SK-N-DZ (cell line): ENCODE results near the gene LMLN.
A peak's percentile ranks its signal among the peaks of the same experiment; 100 is the strongest.
"Not testable (repeated sequence)": the region's sequence is repeated elsewhere in the genome, so short reads cannot be mapped to it uniquely, and the experiment has no call there.

Source experiments
- DNase-seq: peaks from one replicate; pipeline ENCODE4 v3.0.0-alpha.2; 2015; ENCODE audit warnings: low spot score

Gene LMLN

GRCh38 chr3:197955892-197956477 is 4.0 kb upstream of the LMLN start:
- no peak for DNase-seq

GRCh38 chr3:197956626-197956988 is 3.4 kb upstream of the LMLN start:
- DNase-seq, result no peak

GRCh38 chr3:197957790-197958133 is 2.3 kb upstream of the LMLN start:
- DNase-seq, result no peak

GRCh38 chr3:197958346-197958745 is 1.7 kb upstream of the LMLN start:
- no peak for DNase-seq

GRCh38 chr3:197958848-197959247 is 1.2 kb upstream of the LMLN start:
- DNase-seq, result not testable (repeated sequence)

- DNase-seq, result no peak
These were observed 522 bp upstream of the LMLN start for GRCh38 chr3:197959500-197959890.

GRCh38 chr3:197960694-197961581 is 921 bp downstream of the LMLN start:
- no peak for DNase-seq

GRCh38 chr3:197961582-197961945 is 1.5 kb downstream of the LMLN start:
- no peak for DNase-seq

- DNase-seq, result no peak
These were observed 3.1 kb downstream of the LMLN start for GRCh38 chr3:197963019-197963637.

- DNase-seq, result not testable (repeated sequence)
These were observed 7.4 kb downstream of the LMLN start for GRCh38 chr3:197967337-197967989.

- no peak for DNase-seq
These were observed 10.6 kb downstream of the LMLN start for GRCh38 chr3:197970588-197970987.

- DNase-seq, result no peak
These were observed 14.0 kb downstream of the LMLN start for GRCh38 chr3:197974016-197974415.

- no peak for DNase-seq
These were observed 15.3 kb downstream of the LMLN start for GRCh38 chr3:197975311-197975710.

GRCh38 chr3:197983076-197983475 is 23.1 kb downstream of the LMLN start:
- no peak for DNase-seq

GRCh38 chr3:197989651-197990050 is 29.6 kb downstream of the LMLN start:
- DNase-seq, result no peak

- DNase-seq, result no peak
These were observed 34.7 kb downstream of the LMLN start for GRCh38 chr3:197994736-197995135.

- DNase-seq, result no peak
These were observed 36.8 kb downstream of the LMLN start for GRCh38 chr3:197996855-197997254.

GRCh38 chr3:197997936-197998335 is 37.9 kb downstream of the LMLN start:
- peak; percentile 43 for DNase-seq

GRCh38 chr3:198017090-198017489 is 57.1 kb downstream of the LMLN start:
- no peak for DNase-seq

- DNase-seq, result no peak
These were observed 58.4 kb downstream of the LMLN start for GRCh38 chr3:198018416-198018815.

- DNase-seq, result no peak
These were observed 59.1 kb downstream of the LMLN start for GRCh38 chr3:198019115-198019514.

- DNase-seq, result no peak
These were observed 61.3 kb downstream of the LMLN start for GRCh38 chr3:198021320-198021719.
